Fibroblast of villous mesenchyme (primary cell): ENCODE results near the gene LSM11. TPM values are rescaled to one million over a fixed set of nuclear protein-coding genes. Genes with fewer than 3 reads are reported as not detected.
"Not testable (repeated sequence)": the region's sequence is repeated elsewhere in the genome, so short reads cannot be mapped to it uniquely, and the experiment has no call there.

Experiments used
- DNase-seq: peaks from one replicate; pipeline ENCODE4 v3.0.0-alpha.2; 2010; ENCODE audit warnings: low read depth
- H3K4me3 ChIP-seq: 2 replicates; pipeline ENCODE4 v1.5.1; 2011; ENCODE audit warnings: low read depth, mild to moderate bottlenecking, low read length
- CTCF ChIP-seq: IDR thresholded peaks from 2 replicates; pipeline ENCODE4 v1.5.1; 2012; ENCODE audit warnings: low read depth, mild to moderate bottlenecking, low read length; ENCODE audit not compliant: insufficient read depth
- total RNA-seq: library from RNA; depleted of rRNA; stranded (reverse); fragments of >200 nt; gene quantifications from 2 replicates; pipeline ENCODE4 v1.2.3, GENCODE V29; 2012

The LSM11 gene
- total RNA-seq, 1 donor, result 5.6 TPM

GRCh38 chr5:157710882-157711281 lies 32.6 kb upstream of the LSM11 start:
- H3K4me3 ChIP-seq, result no peak overlapping the region
- no peak for TF ChIP-seq CTCF
- peak; percentile 18 for DNase-seq

- no peak for DNase-seq
- no peak overlapping the region for H3K4me3 ChIP-seq
- TF ChIP-seq CTCF, result no peak
Observed at GRCh38 chr5:157713830-157714595, 29.5 kb upstream of the LSM11 start.

- no peak for DNase-seq
- no peak overlapping the region for H3K4me3 ChIP-seq
- TF ChIP-seq CTCF, result no peak
Observed at GRCh38 chr5:157714596-157714864, 29.0 kb upstream of the LSM11 start.

- peak; percentile 76 for DNase-seq
- no peak overlapping the region for H3K4me3 ChIP-seq
- TF ChIP-seq CTCF, result peak; percentile 69
Observed at GRCh38 chr5:157718519-157718918, 25.0 kb upstream of the LSM11 start.

- no peak overlapping the region for H3K4me3 ChIP-seq
- no peak for TF ChIP-seq CTCF
- no peak for DNase-seq
Observed at GRCh38 chr5:157719245-157719644, 24.3 kb upstream of the LSM11 start.

- no peak overlapping the region for H3K4me3 ChIP-seq
- TF ChIP-seq CTCF, result no peak
- DNase-seq, result no peak
Observed at GRCh38 chr5:157721159-157721558, 22.4 kb upstream of the LSM11 start.

- not testable (repeated sequence) for H3K4me3 ChIP-seq, DNase-seq
Observed at GRCh38 chr5:157722895-157723294, 20.6 kb upstream of the LSM11 start.

- not testable (repeated sequence) for H3K4me3 ChIP-seq, DNase-seq
Observed at GRCh38 chr5:157726607-157727006, 16.9 kb upstream of the LSM11 start.

GRCh38 chr5:157727858-157728257 lies 15.7 kb upstream of the LSM11 start:
- H3K4me3 ChIP-seq, DNase-seq: not testable (repeated sequence)
